ENCODE measurements around the gene ITGA8. TPM values are rescaled to one million over a fixed set of nuclear protein-coding genes. Genes with fewer than 3 reads are reported as not detected.
"Not testable (repeated sequence)": the region's sequence is repeated elsewhere in the genome, so short reads cannot be mapped to it uniquely, and the experiment has no call there.

ITGA8 gene
- polyA plus RNA-seq, 1 experiment, result 0.25 TPM

- no peak for DNase-seq (ENCODE audit: low read depth, low spot score)
- Histone ChIP-seq H3K9me3 (ENCODE audit: control insufficient read depth, insufficient read depth, low read length) (no peaks in the 10 kb centered on the region), H3K27me3 (ENCODE audit: control insufficient read depth, insufficient read depth, low read length) (no peaks in the 10 kb centered on the region), H3K27ac (ENCODE audit: low read depth, low read length) (no peak overlapping the region), H3K4me3 (ENCODE audit: low read depth, low read length) (no peak overlapping the region)
- ChIA-PET POLR2A (interaction anchor here (0.6 kb wide), 1 partner anchor 1887 kb away, joined by 3 read pairs; no protein-coding TSS in a partner anchor), CTCF (interaction anchor here (1.0 kb wide), 2 partner anchors 21 to 22 kb away, joined by 3 read pairs; no protein-coding TSS in a partner anchor)
- no peak for TF ChIP-seq CTCF (IDR thresholded peaks at IDR 0.05; ENCODE audit: low read depth, low read length)
These were observed 156.5 kb downstream of the ITGA8 start for GRCh38 chr10:15563246-15563645.

DNA sequence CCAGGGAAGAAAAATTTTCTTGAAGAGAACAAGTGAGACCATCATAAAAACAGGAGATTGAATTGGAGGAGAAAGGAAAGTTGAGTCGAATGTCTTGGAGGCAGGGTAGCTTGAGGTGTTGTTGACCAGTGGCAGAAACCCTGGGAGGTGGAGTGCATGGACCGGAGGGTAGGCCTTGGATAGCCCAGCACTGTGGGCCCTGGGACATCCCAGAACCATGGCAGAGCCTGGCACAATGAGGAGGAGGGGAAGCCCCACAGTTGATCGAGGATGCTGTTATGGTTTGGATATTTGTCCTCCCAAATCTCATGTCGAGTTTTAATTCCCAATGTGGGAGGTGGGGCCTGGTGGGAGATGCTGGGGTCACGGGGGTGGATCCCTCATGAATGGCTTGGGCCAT, 157.1 kb downstream of the ITGA8 start:
- Histone ChIP-seq H3K9me3 (ENCODE audit: control insufficient read depth, insufficient read depth, low read length) (no peaks in the 10 kb centered on the region), H3K27ac (ENCODE audit: low read depth, low read length) (no peak overlapping the region), H3K27me3 (ENCODE audit: control insufficient read depth, insufficient read depth, low read length) (no peaks in the 10 kb centered on the region), H3K4me3 (ENCODE audit: low read depth, low read length) (no peak overlapping the region)
- ChIA-PET POLR2A (no interaction called here), CTCF (interaction anchor here (1.0 kb wide), 1 partner anchor 22 kb away, joined by 3 read pairs; no protein-coding TSS in a partner anchor)
- no peak for TF ChIP-seq CTCF (IDR thresholded peaks at IDR 0.05; ENCODE audit: low read depth, low read length)
- DNase-seq (ENCODE audit: low read depth, low spot score), result no peak

- Histone ChIP-seq H3K27ac (ENCODE audit: low read depth, low read length) (no peak overlapping the region), H3K4me3 (ENCODE audit: low read depth, low read length) (no peak overlapping the region), H3K9me3 (ENCODE audit: control insufficient read depth, insufficient read depth, low read length) (no peaks in the 10 kb centered on the region), H3K27me3 (ENCODE audit: control insufficient read depth, insufficient read depth, low read length) (no peaks in the 10 kb centered on the region)
- POLR2A ChIA-PET, result no interaction called here
- CTCF ChIA-PET, result no interaction called here
- TF ChIP-seq CTCF (IDR thresholded peaks at IDR 0.05; ENCODE audit: low read depth, low read length), result no peak
- no peak for DNase-seq (ENCODE audit: low read depth, low spot score)
These were observed 157.6 kb downstream of the ITGA8 start for GRCh38 chr10:15562116-15562515.

DNA sequence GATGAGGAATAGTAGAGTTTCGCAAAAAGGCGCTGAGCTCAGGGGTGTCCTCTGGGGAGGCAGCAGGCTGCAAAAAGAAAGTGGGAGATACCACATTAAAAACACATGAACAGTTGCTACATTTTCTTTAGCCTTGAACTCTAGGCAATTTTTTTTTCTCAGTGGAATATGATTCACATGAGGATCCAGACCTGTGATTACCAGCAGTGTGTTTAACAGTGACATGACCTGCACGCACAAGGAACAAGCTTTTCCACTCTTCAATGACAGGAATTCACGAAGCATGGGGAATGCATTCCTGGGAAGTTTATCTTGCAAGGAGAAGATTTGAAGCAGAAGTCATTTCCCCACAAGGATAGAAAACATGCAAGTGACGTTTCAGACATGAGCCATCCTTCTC, 161.6 kb downstream of the ITGA8 start:
- no peak for TF ChIP-seq CTCF (IDR thresholded peaks at IDR 0.05; ENCODE audit: low read depth, low read length)
- POLR2A ChIA-PET, result no interaction called here
- CTCF ChIA-PET, result no interaction called here
- no peak overlapping the region for H3K27ac ChIP-seq (ENCODE audit: low read depth, low read length)
- H3K27me3 ChIP-seq (ENCODE audit: control insufficient read depth, insufficient read depth, low read length), result no peaks in the 10 kb centered on the region
- no peaks in the 10 kb centered on the region for H3K9me3 ChIP-seq (ENCODE audit: control insufficient read depth, insufficient read depth, low read length)
- DNase-seq (ENCODE audit: low read depth, low spot score), result no peak
- H3K4me3 ChIP-seq (ENCODE audit: low read depth, low read length), result no peak overlapping the region

- H3K27ac ChIP-seq (ENCODE audit: low read depth, low read length); DNase-seq (ENCODE audit: low read depth, low spot score); H3K9me3 ChIP-seq (ENCODE audit: control insufficient read depth, insufficient read depth, low read length); H3K4me3 ChIP-seq (ENCODE audit: low read depth, low read length); POLR2A ChIA-PET; CTCF ChIA-PET; H3K27me3 ChIP-seq (ENCODE audit: control insufficient read depth, insufficient read depth, low read length): not testable (repeated sequence)
These were observed 162.6 kb downstream of the ITGA8 start for GRCh38 chr10:15557168-15557567.

- H3K27ac ChIP-seq (ENCODE audit: low read depth, low read length), result no peak overlapping the region
- no peaks in the 10 kb centered on the region for H3K9me3 ChIP-seq (ENCODE audit: control insufficient read depth, insufficient read depth, low read length)
- CTCF ChIA-PET, result no interaction called here
These were observed 168.8 kb downstream of the ITGA8 start for GRCh38 chr10:15550950-15551349.

More at GRCh38 chr10:15550950-15551349, 168.8 kb downstream of the ITGA8 start:
- POLR2A ChIA-PET, result no interaction called here
- no peak overlapping the region for H3K4me3 ChIP-seq (ENCODE audit: low read depth, low read length)
- TF ChIP-seq CTCF (IDR thresholded peaks at IDR 0.05; ENCODE audit: low read depth, low read length), result no peak
- no peaks in the 10 kb centered on the region for H3K27me3 ChIP-seq (ENCODE audit: control insufficient read depth, insufficient read depth, low read length)
- no peak for DNase-seq (ENCODE audit: low read depth, low spot score)

Data from AG04450 (cell line).